ENCODE results near the gene MYEOV.

GRCh38 chr11:69299023-69299461 lies 5.1 kb downstream of the MYEOV start:
- TF ChIP-seq ZNF274 (IDR thresholded peaks at IDR 0.05; ENCODE audit: low read depth, low read length) (no peak), YY1 (IDR thresholded peaks at IDR 0.05; ENCODE audit: insufficient read depth, insufficient read length) (no peak), SUZ12 (IDR thresholded peaks at IDR 0.05; ENCODE audit: extremely low read depth, insufficient read depth, insufficient read length) (no peak)
